Natural killer cell (primary cell): ENCODE measurements around the gene ACSL6. TPM values are rescaled to one million over a fixed set of nuclear protein-coding genes. Genes with fewer than 3 reads are reported as not detected.

ENCODE experiments used
- ATAC-seq, 3 donors: fragments of 150-1000 bp in 2 of 3; fragments of 200-7000 bp in 1 of 3; cut with Tn5 transposase; 1 replicate in 1 of 3; 2 replicates in 2 of 3; pipeline ENCODE4 v1.10.0; 2021; ENCODE audit warnings: mild to moderate bottlenecking in 2 of 3, moderate library complexity in 2 of 3
- DNase-seq, 2 donors: peaks; one replicate each; pipeline versions ENCODE4 v3.0.0 to v3.0.0-alpha.2; 2013 to 2021; ENCODE audit warnings: mixed read lengths in 1 of 2
- H3K27ac ChIP-seq: one replicate; pipeline ENCODE4 v1.5.1; 2013; ENCODE audit warnings: mild to moderate bottlenecking, low read length
- H3K27me3 ChIP-seq: one replicate; pipeline ENCODE4 v1.6.1; 2013; ENCODE audit warnings: low read length; ENCODE audit not compliant: control insufficient read depth, insufficient read depth
- H3K36me3 ChIP-seq: one replicate; pipeline ENCODE4 v1.6.1; 2013; ENCODE audit warnings: low read length; ENCODE audit not compliant: control insufficient read depth, insufficient read depth
- H3K4me1 ChIP-seq: one replicate; pipeline ENCODE4 v1.6.1; 2013; ENCODE audit warnings: low read length; ENCODE audit not compliant: control insufficient read depth, insufficient read depth
- H3K4me3 ChIP-seq: one replicate; pipeline ENCODE4 v1.5.1; 2013; ENCODE audit warnings: low read length
- H3K9me3 ChIP-seq: one replicate; pipeline ENCODE4 v1.6.1; 2013; ENCODE audit warnings: low read length; ENCODE audit not compliant: control insufficient read depth, insufficient read depth
- H3K27ac Mint-ChIP-seq, 2 donors: one replicate each; pipeline ENCODE4 v1.8.0; 2022; ENCODE audit warnings: mild to moderate bottlenecking in 2 of 2, mixed read lengths in 2 of 2, moderate library complexity in 1 of 2
- H3K27me3 Mint-ChIP-seq, 2 donors: one replicate each; pipeline ENCODE4 v1.8.0; 2022; ENCODE audit warnings: low read depth in 2 of 2, mixed read lengths in 2 of 2
- H3K36me3 Mint-ChIP-seq: one replicate; pipeline ENCODE4 v1.8.0; 2022; ENCODE audit warnings: mixed read lengths
- H3K4me1 Mint-ChIP-seq, 2 donors: one replicate each; pipeline ENCODE4 v1.8.0; 2022; ENCODE audit warnings: mixed read lengths in 2 of 2
- H3K4me3 Mint-ChIP-seq: one replicate; pipeline ENCODE4 v1.8.0; 2022; ENCODE audit warnings: mild to moderate bottlenecking, moderate library complexity, mixed read lengths
- H3K9me3 Mint-ChIP-seq, 2 donors: one replicate each; pipeline ENCODE4 v1.8.0; 2022; ENCODE audit warnings: mixed read lengths in 2 of 2
- CTCF ChIP-seq: fragments of 200-600 bp; IDR thresholded peaks from one replicate; pipeline ENCODE4 v1.8.0; 2022; ENCODE audit warnings: antibody characterized with exemption
- WGBS: methylation state at CpG from one replicate; pipeline ENCODE4 v1.1.7; 2013; ENCODE audit warnings: missing lambda C conversion rate; ENCODE audit not compliant: insufficient coverage; 5-methylcytosine and 5-hydroxymethylcytosine counted together
- intact Hi-C: fragments of 100-400 bp; cut with micrococcal nuclease; formaldehyde crosslinking; loops from one replicate; pipeline ENCODE4 v1.14.2; 2022
- total RNA-seq, 4 donors: library from RNA; stranded (reverse); fragments of 120-200 nt in 1 of 4; gene quantifications; one replicate each; pipeline versions ENCODE4 v1.2.3 to v1.2.4, GENCODE V29; 2013 to 2022

Gene ACSL6
- total RNA-seq, 3 donors from 2014 or later (not counting 1 experiment from before 2014, with no cell fraction given) = 2.1 to 2.2 (median 2.2) TPM

DNA sequence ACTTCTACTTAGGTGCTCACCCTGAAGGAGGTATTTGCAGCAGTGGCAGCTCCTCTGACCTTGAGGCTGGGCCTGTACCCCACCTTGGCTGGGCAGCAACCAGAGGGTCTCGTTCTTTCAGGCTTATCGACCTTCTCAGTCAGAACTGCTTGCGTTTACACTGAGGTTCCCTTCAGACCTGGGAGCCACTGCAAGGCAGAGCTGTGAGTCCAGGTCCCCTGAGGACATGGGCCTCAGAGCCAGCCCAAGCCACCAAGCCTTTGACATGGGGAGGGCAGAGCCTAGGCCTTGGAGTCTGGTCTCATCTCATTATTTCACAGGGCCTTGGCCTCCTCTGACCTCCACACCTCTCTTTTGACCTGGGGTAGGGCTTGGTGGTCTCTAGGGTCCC lies 13.7 kb downstream of the ACSL6 start:
- Mint-ChIP-seq H3K36me3 (no peaks in the 10 kb centered on the region), H3K27ac (no peak overlapping the region), H3K4me3 (no peak overlapping the region), H3K27me3 (peaks cover 0 to 5% of the 10 kb centered on the region in 2 donors), H3K4me1 (peaks cover 18 to 29% of the 10 kb centered on the region in 2 donors), H3K9me3 (no peaks in the 10 kb centered on the region)
- Histone ChIP-seq H3K4me1 (peaks cover 41% of the 10 kb centered on the region), H3K36me3 (no peaks in the 10 kb centered on the region), H3K9me3 (no peaks in the 10 kb centered on the region), H3K27me3 (no peaks in the 10 kb centered on the region), H3K27ac (no peak overlapping the region), H3K4me3 (no peak overlapping the region)
- WGBS = 95% methylated on average over 3 of the region's 3 CpGs
- DNase-seq (no peak), ATAC-seq (no peak)
- intact Hi-C loops = no loop called here
- TF ChIP-seq CTCF = no peak

DNA sequence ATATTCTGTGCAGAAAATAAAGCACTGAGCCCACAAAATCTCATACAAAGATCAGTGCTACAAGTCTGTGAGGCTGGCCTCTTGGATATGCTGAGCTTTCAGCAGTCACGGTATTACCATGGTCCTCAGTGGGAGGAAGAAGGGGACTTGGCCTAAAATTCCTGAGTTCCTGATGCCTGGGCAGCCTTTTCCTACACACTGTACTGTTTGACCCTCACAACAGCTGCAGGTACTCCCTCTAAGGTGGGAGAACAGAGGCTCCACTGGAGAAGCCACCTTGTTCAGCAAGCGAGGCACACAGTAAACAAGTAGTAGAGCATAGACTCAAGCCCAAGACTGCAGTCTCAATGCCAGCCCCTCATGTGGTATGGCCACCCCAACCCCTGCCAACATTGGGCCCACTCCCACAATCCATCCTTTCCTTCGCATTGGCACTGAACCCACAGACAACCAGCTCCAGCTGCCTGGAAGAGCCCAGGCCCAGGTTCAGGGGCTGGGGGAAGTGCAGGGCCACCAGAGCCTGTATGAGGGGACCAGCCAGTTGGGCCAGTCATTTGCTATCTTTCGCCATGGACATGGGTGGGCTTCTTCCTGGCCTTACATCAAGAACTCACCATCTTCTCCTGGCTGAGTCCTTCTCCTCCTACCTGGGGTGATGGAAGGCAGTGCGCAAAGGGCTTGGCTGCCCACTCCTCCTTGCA lies 14.3 kb downstream of the ACSL6 start:
- Mint-ChIP-seq H3K27me3 (no peaks in the 10 kb centered on the region), H3K27ac (no peak overlapping the region), H3K4me1 (peaks cover 18 to 24% of the 10 kb centered on the region in 2 donors), H3K4me3 (no peak overlapping the region), H3K36me3 (no peaks in the 10 kb centered on the region), H3K9me3 (no peaks in the 10 kb centered on the region)
- Histone ChIP-seq H3K4me1 (peaks cover 35% of the 10 kb centered on the region), H3K4me3 (no peak overlapping the region), H3K36me3 (no peaks in the 10 kb centered on the region), H3K9me3 (no peaks in the 10 kb centered on the region), H3K27me3 (no peaks in the 10 kb centered on the region), H3K27ac (no peak overlapping the region)
- DNase-seq (no peak), ATAC-seq (no peak)
- 94% methylated on average over 5 of the region's 5 CpGs for WGBS
- TF ChIP-seq CTCF = no peak
- intact Hi-C loops = no loop called here

GRCh38 chr5:131996210-131997025 lies 15.0 kb downstream of the ACSL6 start:
- TF ChIP-seq CTCF = no peak
- H3K27me3 Mint-ChIP-seq = no peaks in the 10 kb centered on the region
- peaks cover 27% of the 10 kb centered on the region for H3K4me1 ChIP-seq
- 59% methylated on average over 6 of the region's 6 CpGs for WGBS
- H3K4me3 ChIP-seq = no peak overlapping the region
- H3K9me3 ChIP-seq = no peaks in the 10 kb centered on the region
- no peak for ATAC-seq
- no peaks in the 10 kb centered on the region for H3K9me3 Mint-ChIP-seq
- H3K4me1 Mint-ChIP-seq = peaks cover 13 to 17% of the 10 kb centered on the region in 2 donors
- DNase-seq = no peak
- H3K27ac ChIP-seq = no peak overlapping the region
- H3K27me3 ChIP-seq = no peaks in the 10 kb centered on the region
- intact Hi-C loops = no loop called here
- H3K36me3 Mint-ChIP-seq = no peaks in the 10 kb centered on the region
- H3K36me3 ChIP-seq = no peaks in the 10 kb centered on the region
- no peak overlapping the region for H3K4me3 Mint-ChIP-seq
- no peak overlapping the region for H3K27ac Mint-ChIP-seq
